ENCODE results near the gene CLP1.
A peak's percentile ranks its signal among the peaks of the same experiment; 100 is the strongest.
"Not testable (repeated sequence)": the region's sequence is repeated elsewhere in the genome, so short reads cannot be mapped to it uniquely, and the experiment has no call there.

Gene CLP1

GRCh38 chr11:57667117-57667735, 9.7 kb downstream of the CLP1 start:
- H3K27ac ChIP-seq (ENCODE audit: low read depth, low read length), result peak overlapping the region; percentile 94
- no peaks in the 10 kb centered on the region; the same call in 1 of the 2 replicates for H3K4me1 ChIP-seq (ENCODE audit: control insufficient read depth, insufficient read depth, low read length)
- no peaks in the 10 kb centered on the region for H3K27me3 ChIP-seq (ENCODE audit: control insufficient read depth, insufficient read depth, low read length)
- no peaks in the 10 kb centered on the region for H3K9me3 ChIP-seq (ENCODE audit: control insufficient read depth, insufficient read depth, low read length)
- H3K4me3 ChIP-seq (ENCODE audit: low read depth, low read length), result peak overlapping the region; percentile 94
- peak overlapping the region; percentile 100 for H3K9ac ChIP-seq (ENCODE audit: low read depth, low read length)
- H3K36me3 ChIP-seq (ENCODE audit: control insufficient read depth, insufficient read depth, low read length), result peaks cover 10% of the 10 kb centered on the region

- peaks cover 15% of the 10 kb centered on the region for H3K36me3 ChIP-seq (ENCODE audit: control insufficient read depth, insufficient read depth, low read length)
- H3K4me1 ChIP-seq (ENCODE audit: control insufficient read depth, insufficient read depth, low read length), result no peaks in the 10 kb centered on the region; the same call in 1 of the 2 replicates
- no peaks in the 10 kb centered on the region for H3K27me3 ChIP-seq (ENCODE audit: control insufficient read depth, insufficient read depth, low read length)
- peak within 1 kb of the TSS; percentile 100 for H3K9ac ChIP-seq (ENCODE audit: low read depth, low read length)
- H3K4me3 ChIP-seq (ENCODE audit: low read depth, low read length), result peak within 1 kb of the TSS; percentile 94
- no peaks in the 10 kb centered on the region for H3K9me3 ChIP-seq (ENCODE audit: control insufficient read depth, insufficient read depth, low read length)
- peak within 1 kb of the TSS; percentile 94 for H3K27ac ChIP-seq (ENCODE audit: low read depth, low read length)
Observed at GRCh38 chr11:57667736-57668433, 10.3 kb downstream of the CLP1 start, which contains the start of gene ZDHHC5. TSS of gene ZDHHC5 (plus strand) at chr11:57668114. CDS start at chr11:57673091, 4,977 bp downstream.

GRCh38 chr11:57668434-57668782, 10.8 kb downstream of the CLP1 start:
- no peaks in the 10 kb centered on the region for H3K9me3 ChIP-seq (ENCODE audit: control insufficient read depth, insufficient read depth, low read length)
- H3K36me3 ChIP-seq (ENCODE audit: control insufficient read depth, insufficient read depth, low read length), result peaks cover 20% of the 10 kb centered on the region
- H3K4me1 ChIP-seq (ENCODE audit: control insufficient read depth, insufficient read depth, low read length), result no peaks in the 10 kb centered on the region; the same call in none of the 2 replicates
- no peaks in the 10 kb centered on the region for H3K27me3 ChIP-seq (ENCODE audit: control insufficient read depth, insufficient read depth, low read length)
- peak overlapping the region; percentile 94 for H3K4me3 ChIP-seq (ENCODE audit: low read depth, low read length)
- H3K9ac ChIP-seq (ENCODE audit: low read depth, low read length), result peak overlapping the region; percentile 100
- peak overlapping the region; percentile 94 for H3K27ac ChIP-seq (ENCODE audit: low read depth, low read length)

- Histone ChIP-seq H3K36me3 (ENCODE audit: control insufficient read depth, insufficient read depth, low read length) (peaks cover 58% of the 10 kb centered on the region), H3K9ac (ENCODE audit: low read depth, low read length) (no peak overlapping the region), H3K4me1 (ENCODE audit: control insufficient read depth, insufficient read depth, low read length) (peaks cover 9% of the 10 kb centered on the region), H3K27ac (ENCODE audit: low read depth, low read length) (no peak overlapping the region), H3K9me3 (ENCODE audit: control insufficient read depth, insufficient read depth, low read length) (no peaks in the 10 kb centered on the region), H3K27me3 (ENCODE audit: control insufficient read depth, insufficient read depth, low read length) (no peaks in the 10 kb centered on the region), H3K4me3 (ENCODE audit: low read depth, low read length) (no peak overlapping the region)
Observed at GRCh38 chr11:57674251-57674650, 16.7 kb downstream of the CLP1 start.

- Histone ChIP-seq H3K27ac (ENCODE audit: low read depth, low read length) (peak overlapping the region; percentile 9), H3K9ac (ENCODE audit: low read depth, low read length) (no peak overlapping the region), H3K4me3 (ENCODE audit: low read depth, low read length) (no peak overlapping the region), H3K27me3 (ENCODE audit: control insufficient read depth, insufficient read depth, low read length) (no peaks in the 10 kb centered on the region), H3K36me3 (ENCODE audit: control insufficient read depth, insufficient read depth, low read length) (peaks cover 68% of the 10 kb centered on the region), H3K4me1 (ENCODE audit: control insufficient read depth, insufficient read depth, low read length) (peaks cover 9% of the 10 kb centered on the region), H3K9me3 (ENCODE audit: control insufficient read depth, insufficient read depth, low read length) (no peaks in the 10 kb centered on the region)
Observed at GRCh38 chr11:57675176-57675941, 17.8 kb downstream of the CLP1 start.

GRCh38 chr11:57679396-57679795, 21.8 kb downstream of the CLP1 start:
- peaks cover 75% of the 10 kb centered on the region for H3K36me3 ChIP-seq (ENCODE audit: control insufficient read depth, insufficient read depth, low read length)
- H3K27ac ChIP-seq (ENCODE audit: low read depth, low read length), result no peak overlapping the region
- no peak overlapping the region for H3K9ac ChIP-seq (ENCODE audit: low read depth, low read length)

GRCh38 chr11:57680552-57680874, 23.0 kb downstream of the CLP1 start:
- no peak overlapping the region for H3K9ac ChIP-seq (ENCODE audit: low read depth, low read length)
- no peak overlapping the region for H3K4me3 ChIP-seq (ENCODE audit: low read depth, low read length)
- H3K27me3 ChIP-seq (ENCODE audit: control insufficient read depth, insufficient read depth, low read length), result no peaks in the 10 kb centered on the region
- H3K27ac ChIP-seq (ENCODE audit: low read depth, low read length), result no peak overlapping the region
- no peaks in the 10 kb centered on the region for H3K4me1 ChIP-seq (ENCODE audit: control insufficient read depth, insufficient read depth, low read length)
- no peaks in the 10 kb centered on the region for H3K9me3 ChIP-seq (ENCODE audit: control insufficient read depth, insufficient read depth, low read length)
- H3K36me3 ChIP-seq (ENCODE audit: control insufficient read depth, insufficient read depth, low read length), result peaks cover 71% of the 10 kb centered on the region

More at GRCh38 chr11:57679396-57679795, 21.8 kb downstream of the CLP1 start:
- Histone ChIP-seq H3K4me1 (ENCODE audit: control insufficient read depth, insufficient read depth, low read length) (peaks cover 5% of the 10 kb centered on the region; the same call in 1 of the 2 replicates), H3K9me3 (ENCODE audit: control insufficient read depth, insufficient read depth, low read length) (no peaks in the 10 kb centered on the region), H3K27me3 (ENCODE audit: control insufficient read depth, insufficient read depth, low read length) (no peaks in the 10 kb centered on the region), H3K4me3 (ENCODE audit: low read depth, low read length) (no peak overlapping the region)

- H3K9ac ChIP-seq (ENCODE audit: low read depth, low read length), result no peak overlapping the region
- no peak overlapping the region for H3K27ac ChIP-seq (ENCODE audit: low read depth, low read length)
- H3K9me3 ChIP-seq (ENCODE audit: control insufficient read depth, insufficient read depth, low read length), result no peaks in the 10 kb centered on the region
- peaks cover 71% of the 10 kb centered on the region for H3K36me3 ChIP-seq (ENCODE audit: control insufficient read depth, insufficient read depth, low read length)
- no peaks in the 10 kb centered on the region for H3K4me1 ChIP-seq (ENCODE audit: control insufficient read depth, insufficient read depth, low read length)
- no peak overlapping the region for H3K4me3 ChIP-seq (ENCODE audit: low read depth, low read length)
- H3K27me3 ChIP-seq (ENCODE audit: control insufficient read depth, insufficient read depth, low read length), result no peaks in the 10 kb centered on the region
Observed at GRCh38 chr11:57681168-57681567, 23.6 kb downstream of the CLP1 start.

GRCh38 chr11:57690474-57690873, 32.9 kb downstream of the CLP1 start:
- H3K36me3 ChIP-seq (ENCODE audit: control insufficient read depth, insufficient read depth, low read length), result peaks cover 91% of the 10 kb centered on the region
- not testable (repeated sequence) for H3K27me3 ChIP-seq (ENCODE audit: control insufficient read depth, insufficient read depth, low read length); H3K9ac ChIP-seq (ENCODE audit: low read depth, low read length); H3K27ac ChIP-seq (ENCODE audit: low read depth, low read length); H3K4me1 ChIP-seq (ENCODE audit: control insufficient read depth, insufficient read depth, low read length); H3K4me3 ChIP-seq (ENCODE audit: low read depth, low read length); H3K9me3 ChIP-seq (ENCODE audit: control insufficient read depth, insufficient read depth, low read length)

GRCh38 chr11:57698843-57699365, 41.3 kb downstream of the CLP1 start:
- no peak overlapping the region for H3K9ac ChIP-seq (ENCODE audit: low read depth, low read length)
- H3K9me3 ChIP-seq (ENCODE audit: control insufficient read depth, insufficient read depth, low read length), result no peaks in the 10 kb centered on the region
- peaks cover 85% of the 10 kb centered on the region for H3K36me3 ChIP-seq (ENCODE audit: control insufficient read depth, insufficient read depth, low read length)
- H3K4me1 ChIP-seq (ENCODE audit: control insufficient read depth, insufficient read depth, low read length), result no peaks in the 10 kb centered on the region
- no peak overlapping the region for H3K4me3 ChIP-seq (ENCODE audit: low read depth, low read length)
- H3K27me3 ChIP-seq (ENCODE audit: control insufficient read depth, insufficient read depth, low read length), result no peaks in the 10 kb centered on the region
- H3K27ac ChIP-seq (ENCODE audit: low read depth, low read length), result no peak overlapping the region

- Histone ChIP-seq H3K9ac (ENCODE audit: low read depth, low read length) (no peak overlapping the region), H3K4me3 (ENCODE audit: low read depth, low read length) (no peak overlapping the region), H3K9me3 (ENCODE audit: control insufficient read depth, insufficient read depth, low read length) (no peaks in the 10 kb centered on the region), H3K27ac (ENCODE audit: low read depth, low read length) (no peak overlapping the region), H3K36me3 (ENCODE audit: control insufficient read depth, insufficient read depth, low read length) (peaks cover 87% of the 10 kb centered on the region), H3K27me3 (ENCODE audit: control insufficient read depth, insufficient read depth, low read length) (no peaks in the 10 kb centered on the region), H3K4me1 (ENCODE audit: control insufficient read depth, insufficient read depth, low read length) (no peaks in the 10 kb centered on the region)
Observed at GRCh38 chr11:57699813-57700212, 42.3 kb downstream of the CLP1 start.
